Activated gamma-delta T cell (primary cell): ENCODE measurements around the gene TRIML1.
"Not testable (repeated sequence)": the region's sequence is repeated elsewhere in the genome, so short reads cannot be mapped to it uniquely, and the experiment has no call there.

Source experiments
- DNase-seq: peaks from one replicate; lab custom pipeline; 2025; lab: John Stamatoyannopoulos, UW

The TRIML1 gene

DNA sequence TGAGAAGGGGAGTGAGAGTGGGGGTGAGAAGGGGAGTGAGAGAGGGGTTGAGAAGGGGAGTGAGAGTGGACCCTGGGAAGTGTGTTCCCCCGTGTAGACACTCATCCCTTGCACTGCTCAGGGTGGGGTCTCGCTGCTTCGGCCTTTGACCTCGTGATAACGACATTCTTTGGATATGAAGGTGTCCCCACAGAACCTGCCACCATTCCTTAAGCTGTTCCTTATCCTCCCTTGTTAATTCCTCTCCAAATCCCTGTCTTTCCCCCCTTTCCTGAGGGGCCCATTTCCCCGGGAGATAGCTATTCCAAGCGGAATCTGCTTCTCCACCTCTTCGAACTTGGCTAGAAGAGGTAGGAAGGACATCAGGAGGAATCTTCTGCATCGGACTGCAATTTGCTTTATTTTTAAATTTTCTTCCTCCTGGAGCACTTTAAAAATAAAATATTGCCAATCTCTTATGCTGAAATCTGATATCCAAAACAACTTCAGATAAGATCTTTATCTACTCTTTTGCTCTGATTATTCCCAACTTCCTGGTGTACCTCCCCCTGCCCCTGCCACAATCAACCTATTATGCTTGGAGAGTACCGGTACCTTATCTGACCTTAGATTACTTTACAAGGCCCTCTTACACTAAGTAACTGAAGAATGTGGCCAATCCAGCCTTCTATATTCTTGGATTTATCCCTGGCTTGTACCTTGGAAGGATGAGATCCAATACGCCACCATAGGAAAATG is 15.6 kb downstream of the TRIML1 start:
- no peak for DNase-seq

DNA sequence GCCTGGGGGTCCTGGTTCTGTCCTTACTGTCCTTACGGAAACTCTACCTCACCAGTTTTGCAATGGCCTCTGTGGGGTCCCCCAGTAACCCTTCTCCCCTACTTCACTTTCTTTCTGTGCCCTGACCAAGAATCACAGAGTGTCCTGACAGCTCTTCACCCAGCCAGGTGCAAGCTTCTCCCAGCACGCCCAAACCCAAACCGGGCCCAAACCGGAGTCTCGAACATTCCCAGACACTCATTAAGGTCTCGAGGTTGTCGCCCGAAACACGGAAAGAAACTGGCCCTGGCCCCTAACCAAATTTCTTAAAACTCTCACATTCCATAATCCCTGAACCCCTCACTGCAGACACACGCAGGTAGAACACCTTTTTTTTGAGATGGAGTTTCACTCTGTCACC is 19.1 kb downstream of the TRIML1 start:
- DNase-seq: no peak

DNA sequence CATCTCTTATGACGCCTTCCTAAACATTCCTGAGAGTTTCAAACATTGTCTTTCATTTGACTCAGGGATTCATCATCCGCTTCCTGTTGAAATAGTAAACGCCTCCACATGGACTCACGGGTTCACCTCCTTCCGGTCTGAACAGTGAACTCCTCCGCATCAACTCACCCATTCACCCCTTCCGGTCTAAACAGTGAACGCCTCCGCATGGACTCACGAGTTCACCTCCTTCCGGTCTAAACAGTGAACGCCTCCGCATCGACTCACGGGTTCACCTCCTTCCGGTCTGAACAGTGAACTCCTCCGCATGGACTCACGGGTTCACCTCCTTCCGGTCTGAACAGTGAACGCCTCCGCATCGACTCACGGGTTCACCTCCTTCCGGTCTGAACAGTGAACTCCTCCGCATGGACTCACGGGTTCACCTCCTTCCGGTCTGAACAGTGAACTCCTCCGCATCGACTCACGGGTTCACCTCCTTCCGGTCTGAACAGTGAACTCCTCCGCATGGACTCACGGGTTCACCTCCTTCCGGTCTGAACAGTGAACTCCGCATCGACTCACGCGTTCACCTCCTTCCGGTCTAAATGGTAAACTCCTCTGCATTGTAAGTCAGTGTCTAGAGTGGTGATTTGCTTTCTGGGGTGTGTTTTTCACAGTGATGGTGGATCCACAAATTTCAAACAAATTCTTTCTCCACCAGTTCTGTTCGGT is 20.4 kb downstream of the TRIML1 start:
- DNase-seq: not testable (repeated sequence)

DNA sequence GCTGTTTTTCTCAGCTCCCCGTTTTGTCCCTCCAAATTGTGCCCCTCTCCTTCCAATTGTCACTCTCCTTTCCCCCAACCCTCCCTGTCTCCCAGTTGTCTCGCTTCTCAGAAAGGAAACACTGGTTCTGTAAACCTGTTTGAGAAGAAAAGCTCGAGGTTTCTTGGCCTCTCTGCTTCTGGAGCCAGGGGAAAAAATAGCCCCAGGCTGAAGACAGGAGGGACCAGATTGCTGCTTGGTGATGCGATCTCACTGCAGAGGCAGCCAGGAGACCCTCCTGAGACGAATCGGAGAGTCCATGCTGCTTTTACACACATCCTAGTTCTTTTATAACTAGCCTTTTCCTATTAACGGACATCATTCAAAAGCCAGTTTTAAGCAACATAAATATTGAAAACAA is 21.2 kb downstream of the TRIML1 start:
- DNase-seq: no peak

DNA sequence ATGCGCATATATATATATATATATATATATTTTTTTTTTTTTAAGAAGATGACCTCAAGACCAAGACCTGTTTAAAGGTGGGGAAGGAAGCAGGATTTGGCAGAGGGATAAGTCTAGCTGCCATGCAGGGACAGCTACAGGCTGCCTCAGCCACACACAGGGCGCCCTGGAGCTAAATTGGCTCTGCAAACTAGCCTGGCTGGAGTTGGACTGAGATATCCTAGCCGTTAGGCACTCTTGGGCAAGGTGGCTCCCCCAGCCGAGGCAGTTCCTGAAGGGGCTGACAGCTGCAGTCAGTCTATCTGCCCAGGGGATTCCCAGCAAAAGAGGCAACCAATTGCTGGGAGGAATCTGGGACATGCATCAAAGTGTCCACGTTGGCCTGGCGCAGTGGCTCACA is 21.9 kb downstream of the TRIML1 start:
- DNase-seq: no peak

DNA sequence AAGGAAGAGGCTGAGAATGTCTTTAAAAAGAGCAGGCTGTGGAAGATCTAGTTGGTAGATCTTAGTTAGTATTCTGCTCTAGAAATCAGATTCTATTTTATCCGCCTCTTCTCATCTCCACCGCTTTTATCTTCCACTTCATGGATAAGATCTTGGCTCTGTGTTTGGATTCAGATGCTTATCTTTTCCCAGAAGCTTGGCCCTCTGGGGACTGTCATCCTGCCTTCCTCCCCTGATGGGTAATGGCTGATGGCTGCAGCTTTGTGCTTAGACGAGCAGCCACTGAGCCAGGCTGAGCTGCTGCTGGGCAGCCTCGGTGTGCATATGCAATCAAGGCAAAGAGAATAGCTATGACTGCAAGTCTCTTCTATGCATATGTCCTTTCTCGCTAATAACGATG is 23.5 kb downstream of the TRIML1 start:
- no peak for DNase-seq

DNA sequence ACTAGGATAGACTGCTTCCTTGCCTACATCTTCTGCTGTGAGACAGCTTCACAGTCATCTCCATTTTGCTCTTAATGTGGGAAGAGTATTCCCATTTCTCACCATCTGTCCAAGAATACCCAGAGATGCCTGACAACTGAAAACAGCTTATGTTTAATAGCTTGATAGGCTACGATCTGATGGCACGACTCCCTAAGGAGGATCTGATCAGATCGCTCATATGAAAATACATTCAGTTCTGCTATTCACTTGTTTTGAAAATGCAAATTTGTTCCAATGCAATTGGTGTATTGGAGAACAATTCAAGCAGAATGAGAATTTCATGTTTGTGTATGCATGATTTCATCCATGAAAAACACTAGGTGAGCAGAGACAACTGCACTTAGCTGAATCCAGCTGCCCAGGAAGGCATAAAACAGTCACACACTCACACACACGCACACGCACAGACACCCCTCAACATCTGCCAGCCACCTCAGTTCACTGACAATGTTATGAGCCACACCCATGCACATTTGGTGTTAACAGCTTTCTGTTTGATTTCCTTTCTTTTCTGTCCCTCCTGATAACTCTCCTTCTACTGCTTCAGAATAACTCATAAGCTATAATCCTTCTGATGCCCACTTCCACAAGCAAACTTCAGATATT is 29.6 kb downstream of the TRIML1 start:
- DNase-seq: no peak

DNA sequence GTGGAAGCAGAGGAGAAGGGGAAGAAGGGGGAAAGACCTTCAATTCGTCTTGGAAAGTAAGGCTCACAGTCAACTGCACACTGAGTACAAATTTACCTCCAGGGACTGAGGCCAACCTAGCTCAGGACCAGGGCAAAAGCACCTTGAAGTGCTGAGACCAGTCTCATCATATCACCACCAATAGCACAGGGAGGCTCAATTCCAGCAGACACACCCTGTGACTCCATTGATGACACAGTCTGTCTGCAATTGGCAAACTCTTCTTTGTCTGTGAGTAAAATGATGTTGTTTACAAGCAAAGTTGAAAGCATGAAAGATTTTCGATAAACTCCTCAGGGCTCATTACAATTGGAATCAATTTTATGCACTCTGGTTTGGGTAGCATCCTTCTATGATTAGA is 32.3 kb downstream of the TRIML1 start:
- DNase-seq: no peak

DNA sequence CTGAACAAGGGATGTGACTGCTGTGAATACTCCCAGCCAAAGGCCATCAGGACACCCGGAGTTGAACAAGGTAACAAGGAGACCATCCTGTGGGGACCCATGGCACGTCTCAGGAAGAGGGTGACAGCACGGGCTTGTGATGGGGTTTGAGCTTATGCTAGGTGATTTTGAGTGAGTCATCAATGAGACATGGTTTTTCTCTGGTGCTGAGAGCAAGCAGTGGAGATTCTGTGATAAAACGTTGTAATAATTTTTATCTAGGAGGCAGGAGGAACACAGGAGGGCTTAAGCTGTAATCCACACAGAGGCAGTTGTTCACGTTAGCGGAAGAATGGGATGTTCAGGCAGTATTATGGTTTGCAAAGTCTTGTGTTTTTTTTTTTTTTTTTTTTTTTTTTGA is 36.0 kb downstream of the TRIML1 start:
- DNase-seq: no peak

DNA sequence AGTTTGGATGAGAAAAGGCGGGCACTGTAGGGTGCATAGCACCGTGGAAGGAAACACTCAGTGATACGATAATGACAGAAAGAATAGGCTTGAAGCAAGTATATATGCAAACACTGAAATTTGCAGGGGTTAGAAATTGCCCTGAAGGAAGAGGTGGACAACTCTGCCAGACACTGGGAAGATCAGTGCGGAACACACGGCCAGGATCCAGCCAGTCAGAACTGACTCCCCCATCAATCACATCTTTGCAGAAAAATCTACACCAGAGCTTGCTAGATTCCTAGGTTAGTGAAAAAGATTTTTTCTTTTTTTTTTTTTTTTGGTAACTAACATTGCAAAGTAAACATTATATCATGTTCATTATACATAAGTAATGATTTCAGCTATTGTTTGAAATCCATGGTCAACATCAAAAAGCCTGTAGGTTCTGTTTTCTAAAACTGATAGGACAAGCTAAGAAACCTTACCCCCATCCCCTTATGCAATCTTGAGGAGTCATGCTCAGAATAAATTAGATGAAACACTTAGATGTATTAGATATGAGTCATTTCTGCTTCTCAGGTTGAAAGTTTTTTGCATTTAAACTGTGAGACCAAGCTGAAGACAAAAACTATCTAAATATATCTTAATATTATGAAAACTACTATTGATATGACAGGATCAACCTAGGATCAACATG is 38.9 kb downstream of the TRIML1 start:
- no peak for DNase-seq

DNA sequence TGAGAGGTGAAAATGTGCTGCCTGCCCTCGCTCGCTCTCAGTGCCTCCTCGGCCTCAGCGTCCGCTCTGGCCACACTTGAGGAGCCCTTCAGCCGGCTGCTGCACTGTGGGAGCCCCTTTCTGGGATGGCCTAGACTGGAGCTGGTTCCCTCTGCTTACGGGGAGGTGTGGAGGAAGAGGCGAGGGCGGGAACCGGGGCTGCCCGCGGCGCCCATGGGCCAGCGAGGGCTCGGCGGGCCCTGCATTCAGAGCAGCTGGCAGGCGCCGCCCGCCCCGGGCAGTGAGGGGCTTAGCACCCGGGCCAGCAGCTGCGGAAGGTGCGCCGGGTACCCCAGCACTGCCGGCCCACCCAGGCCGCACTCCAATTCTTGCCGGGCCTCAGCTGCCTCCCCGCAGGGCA is 39.6 kb downstream of the TRIML1 start:
- no peak for DNase-seq

DNA sequence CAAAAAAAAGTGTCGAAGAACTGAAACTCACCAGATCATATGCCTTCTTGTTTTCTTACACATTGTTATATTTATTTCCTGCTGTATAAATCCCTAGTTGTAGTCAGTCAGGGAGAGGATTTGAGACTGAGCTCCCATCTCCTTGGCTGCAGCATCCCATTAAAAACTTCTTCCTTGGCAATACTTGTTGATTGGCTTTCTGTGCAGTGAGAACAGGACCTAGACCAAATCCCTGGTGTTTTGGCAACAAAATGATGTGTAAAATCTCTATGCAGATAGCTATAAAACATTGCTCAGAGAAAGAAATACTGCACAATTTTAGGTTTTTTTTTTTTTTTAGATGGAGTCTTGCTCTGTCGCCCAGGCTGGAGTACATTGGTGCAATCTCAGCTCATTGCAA is 47.9 kb downstream of the TRIML1 start:
- no peak for DNase-seq

DNA sequence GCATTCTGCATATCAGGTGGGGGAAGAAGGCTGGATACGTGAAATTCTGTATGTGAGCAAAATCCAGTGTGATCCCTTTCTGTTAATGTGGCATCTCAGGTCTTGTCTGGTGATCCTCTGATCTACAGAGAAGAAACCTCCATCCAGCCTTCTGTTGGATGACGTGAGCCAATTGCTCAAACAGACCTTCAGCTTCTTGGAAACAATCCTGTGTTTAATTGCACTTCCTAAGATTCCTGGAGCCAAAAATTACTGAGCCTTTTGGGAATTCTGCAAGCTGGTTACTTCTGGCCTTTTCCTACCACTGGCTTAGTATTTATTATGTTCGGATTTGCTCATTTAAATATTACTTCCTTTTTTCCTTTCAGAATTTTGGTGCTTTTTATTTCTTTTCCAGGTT is 51.2 kb downstream of the TRIML1 start:
- DNase-seq: no peak

DNA sequence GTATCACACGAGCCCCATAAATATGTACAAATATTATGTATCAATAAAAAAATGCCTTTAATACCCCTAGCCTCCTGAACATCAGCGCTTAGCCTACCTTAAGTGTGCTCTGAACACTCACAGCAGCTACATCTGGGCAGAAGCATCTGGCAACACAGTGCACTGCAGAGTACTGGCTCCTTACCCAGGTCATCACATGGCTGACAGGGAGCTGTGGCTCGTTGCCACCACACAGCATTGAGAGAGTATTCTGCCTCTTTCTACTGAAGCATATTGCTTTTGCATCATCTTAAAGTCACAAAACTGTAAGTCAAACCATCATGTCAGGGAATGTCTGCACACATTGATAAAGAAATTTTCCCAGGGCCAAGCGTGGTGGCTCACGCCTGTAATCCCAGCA is 55.2 kb downstream of the TRIML1 start:
- no peak for DNase-seq

DNA sequence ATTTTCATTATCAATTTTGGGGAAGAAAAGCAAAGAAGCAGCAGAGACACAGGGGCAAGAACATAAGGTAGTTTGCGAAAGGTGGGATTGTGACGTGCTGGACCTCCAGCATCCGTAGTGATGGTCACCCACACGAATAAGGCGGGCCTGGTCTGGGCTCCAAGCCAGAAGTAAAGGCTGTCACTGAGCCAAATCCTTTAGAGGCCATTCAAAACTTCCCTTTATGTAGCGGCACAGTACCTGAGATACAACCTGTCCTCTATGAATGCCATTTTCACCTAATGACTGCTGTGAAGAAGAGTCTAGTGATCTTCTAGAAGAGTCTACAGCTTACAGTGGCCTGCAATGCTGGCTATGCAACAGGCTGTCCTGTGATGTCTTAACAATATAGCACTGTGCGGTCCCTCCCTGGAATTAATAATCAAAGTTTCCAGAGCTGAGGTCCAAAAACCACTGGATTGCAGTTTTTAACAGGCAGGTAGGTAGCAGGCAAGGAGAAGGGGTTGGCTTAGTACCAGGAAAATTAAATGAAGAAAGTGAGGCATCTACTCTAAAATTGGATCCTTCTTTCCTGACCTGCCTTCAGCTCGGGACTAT is 56.2 kb downstream of the TRIML1 start:
- no peak for DNase-seq

DNA sequence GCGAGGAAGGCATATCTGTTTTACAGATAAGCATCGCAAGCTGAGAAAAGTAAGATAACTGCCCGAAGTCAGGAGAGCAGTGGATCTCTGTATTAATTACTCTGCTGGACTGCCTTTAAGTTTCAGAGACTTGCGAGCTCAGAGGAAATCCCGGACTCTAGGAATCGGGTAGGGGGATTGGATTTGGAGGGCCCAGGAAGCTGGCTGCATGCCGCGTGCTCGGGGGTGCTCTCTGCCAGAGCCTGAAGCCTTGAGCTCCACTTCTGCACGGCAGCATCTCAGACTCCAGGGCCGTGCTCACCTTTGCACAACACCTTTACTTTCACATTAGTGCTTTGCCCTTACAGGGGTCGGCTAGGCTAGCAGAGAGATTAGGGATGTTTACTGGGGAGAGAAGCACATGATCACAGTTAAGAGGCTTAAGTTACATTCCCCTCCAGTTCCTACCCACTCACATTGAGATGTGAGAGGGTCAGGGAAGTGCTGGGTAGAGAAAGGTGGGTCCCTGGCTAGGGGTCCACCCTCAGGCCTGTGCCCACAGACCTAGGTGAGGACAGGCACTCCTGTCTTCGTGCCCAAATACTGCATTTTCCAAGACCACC is 57.0 kb downstream of the TRIML1 start:
- no peak for DNase-seq
